ENCODE measurements around the gene CDIPT. TPM values are rescaled to one million over a fixed set of nuclear protein-coding genes. Genes with fewer than 3 reads are reported as not detected.

The CDIPT gene
- total and polyA plus RNA-seq, 2 donors from 2014 or later = 85.9 to 148 TPM

DNA sequence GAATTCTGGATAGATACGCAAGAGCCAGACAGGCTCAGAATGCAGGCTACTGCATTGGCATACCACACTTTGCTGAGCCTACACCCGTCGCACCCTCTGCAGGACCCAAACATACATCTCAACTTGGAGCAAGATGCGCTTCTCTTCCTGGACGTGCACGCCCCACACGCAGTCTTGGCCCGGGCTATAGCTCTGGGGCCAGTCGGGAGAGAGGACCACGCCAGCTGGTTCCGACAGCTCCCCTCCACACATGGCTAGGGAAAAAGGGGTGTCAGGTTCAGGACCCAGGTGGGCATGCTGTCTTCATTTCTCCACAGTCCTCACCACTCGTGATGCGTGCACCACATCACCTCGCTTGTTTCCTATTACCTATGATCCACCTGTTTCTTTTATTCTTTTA lies 15.1 kb upstream of the CDIPT start:
- TF ChIP-seq, protein P1, sequence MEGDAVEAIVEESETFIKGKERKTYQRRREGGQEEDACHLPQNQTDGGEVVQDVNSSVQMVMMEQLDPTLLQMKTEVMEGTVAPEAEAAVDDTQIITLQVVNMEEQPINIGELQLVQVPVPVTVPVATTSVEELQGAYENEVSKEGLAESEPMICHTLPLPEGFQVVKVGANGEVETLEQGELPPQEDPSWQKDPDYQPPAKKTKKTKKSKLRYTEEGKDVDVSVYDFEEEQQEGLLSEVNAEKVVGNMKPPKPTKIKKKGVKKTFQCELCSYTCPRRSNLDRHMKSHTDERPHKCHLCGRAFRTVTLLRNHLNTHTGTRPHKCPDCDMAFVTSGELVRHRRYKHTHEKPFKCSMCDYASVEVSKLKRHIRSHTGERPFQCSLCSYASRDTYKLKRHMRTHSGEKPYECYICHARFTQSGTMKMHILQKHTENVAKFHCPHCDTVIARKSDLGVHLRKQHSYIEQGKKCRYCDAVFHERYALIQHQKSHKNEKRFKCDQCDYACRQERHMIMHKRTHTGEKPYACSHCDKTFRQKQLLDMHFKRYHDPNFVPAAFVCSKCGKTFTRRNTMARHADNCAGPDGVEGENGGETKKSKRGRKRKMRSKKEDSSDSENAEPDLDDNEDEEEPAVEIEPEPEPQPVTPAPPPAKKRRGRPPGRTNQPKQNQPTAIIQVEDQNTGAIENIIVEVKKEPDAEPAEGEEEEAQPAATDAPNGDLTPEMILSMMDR (IDR thresholded peaks at IDR 0.05; ENCODE audit: borderline replicate concordance, extremely low read depth, insufficient read depth) = no peak
- Histone ChIP-seq H3K4me1 (ENCODE audit: control insufficient read depth in 2 of 3, insufficient read depth in 2 of 3, low read depth in 1 of 3, low read length in 3 of 3) (no peaks in the 10 kb centered on the region), H3K9ac (ENCODE audit: low read length in 3 of 3) (no peak overlapping the region), H3K4me3 (ENCODE audit: low read length in 3 of 3) (no peak overlapping the region), H3K36me3 (ENCODE audit: control insufficient read depth in 2 of 3, insufficient read depth in 3 of 3, low read length in 3 of 3) (no peaks in the 10 kb centered on the region), H3K27ac (ENCODE audit: low read depth in 2 of 2, low read length in 2 of 2) (no peak overlapping the region), H3K27me3 (ENCODE audit: control insufficient read depth, insufficient read depth, low read length) (peaks cover 8% of the 10 kb centered on the region), H3K9me3 (ENCODE audit: control insufficient read depth in 2 of 3, insufficient read depth in 1 of 3, low read length in 3 of 3) (no peaks in the 10 kb centered on the region)
- DNase-seq (no peak), FAIRE-seq (no peak)
- intact Hi-C loops (cut with DNase I) = no loop called here

DNA sequence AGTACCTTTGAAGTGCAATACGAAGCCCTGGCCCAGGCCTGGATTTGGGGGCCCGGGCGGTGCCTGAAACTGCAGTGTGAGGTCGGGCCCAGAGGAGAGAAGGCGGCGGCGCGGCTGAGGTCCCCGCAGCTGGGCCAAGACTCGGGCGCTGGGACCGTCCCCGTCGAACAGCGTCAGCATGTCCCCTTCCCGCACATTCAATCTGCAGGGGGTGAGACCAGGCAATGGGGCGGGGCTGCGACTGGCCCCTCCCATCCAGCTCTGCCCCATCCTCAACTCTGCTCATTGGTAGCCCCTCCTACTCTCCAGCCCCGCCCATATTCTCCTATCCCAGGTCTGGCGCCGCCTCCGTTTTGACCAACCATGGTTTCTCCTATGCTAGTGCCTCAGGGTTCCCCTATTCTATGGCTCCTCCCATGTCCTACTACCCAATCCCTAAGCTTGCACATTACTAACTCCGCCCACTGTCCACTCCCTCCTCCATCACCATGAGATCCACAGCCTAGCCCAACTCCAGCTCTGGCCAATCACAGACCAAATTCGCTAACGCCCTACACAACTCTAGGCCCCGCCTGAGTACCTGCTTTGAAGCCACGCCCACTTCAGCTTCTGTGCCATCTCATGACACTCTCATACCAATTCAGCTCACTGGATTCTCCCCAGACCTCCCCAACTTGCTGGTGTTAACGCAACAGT lies 14.4 kb upstream of the CDIPT start:
- DNase-seq = peak in 4 of 5 donors; percentile 39 to 72 (median 48)
- Histone ChIP-seq H3K9me3 (ENCODE audit: control insufficient read depth in 2 of 3, insufficient read depth in 1 of 3, low read length in 3 of 3) (no peaks in the 10 kb centered on the region), H3K4me3 (ENCODE audit: low read length in 3 of 3) (no peak overlapping the region), H3K36me3 (ENCODE audit: control insufficient read depth in 2 of 3, insufficient read depth in 3 of 3, low read length in 3 of 3) (no peaks in the 10 kb centered on the region), H3K4me1 (ENCODE audit: control insufficient read depth in 2 of 3, insufficient read depth in 2 of 3, low read depth in 1 of 3, low read length in 3 of 3) (no peaks in the 10 kb centered on the region), H3K27ac (ENCODE audit: low read depth in 2 of 2, low read length in 2 of 2) (no peak overlapping the region), H3K27me3 (ENCODE audit: control insufficient read depth, insufficient read depth, low read length) (peaks cover 8% of the 10 kb centered on the region), H3K9ac (ENCODE audit: low read length in 3 of 3) (no peak overlapping the region)
- no peak for FAIRE-seq
- TF ChIP-seq, protein P1 (IDR thresholded peaks at IDR 0.05; ENCODE audit: borderline replicate concordance, extremely low read depth, insufficient read depth) = no peak
- intact Hi-C loops (cut with DNase I) = no loop called here

DNA sequence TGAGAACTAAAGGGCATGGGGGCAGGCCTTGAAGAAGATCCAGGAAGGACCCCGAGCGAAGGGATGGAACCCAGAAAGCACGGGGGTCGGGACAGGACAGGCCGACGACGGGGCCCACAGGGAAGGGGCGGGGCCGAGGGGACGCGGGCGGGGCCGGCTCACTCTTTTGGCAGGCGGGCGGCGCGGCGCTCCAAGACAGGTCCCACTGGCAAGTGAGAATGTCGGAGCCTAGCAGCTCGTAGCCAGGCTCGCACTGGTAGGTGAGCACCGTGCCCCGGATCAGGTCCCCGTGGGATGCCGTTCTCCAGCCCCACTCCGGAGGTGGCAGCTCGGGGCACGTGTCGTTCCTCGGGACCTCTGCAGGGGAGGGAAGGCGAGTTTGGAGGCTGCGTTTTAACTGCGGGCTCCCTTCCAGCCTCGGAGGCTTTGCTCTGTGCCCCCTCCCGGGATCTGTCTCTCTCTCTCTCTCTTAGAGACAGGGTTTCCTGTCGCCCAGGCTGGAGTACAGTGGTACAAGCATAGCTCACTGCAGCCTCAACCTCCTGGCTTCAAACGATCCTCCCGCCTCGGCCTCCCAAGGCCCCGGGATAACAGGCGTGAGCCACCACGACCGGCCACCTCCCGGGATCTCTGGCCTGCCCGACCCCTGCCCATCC lies 13.7 kb upstream of the CDIPT start:
- TF ChIP-seq, protein P1 (IDR thresholded peaks at IDR 0.05; ENCODE audit: borderline replicate concordance, extremely low read depth, insufficient read depth) = no peak
- H3K4me3 ChIP-seq (ENCODE audit: low read length in 3 of 3) = no peak overlapping the region
- FAIRE-seq (no peak), DNase-seq (no peak)
- no peaks in the 10 kb centered on the region for H3K9me3 ChIP-seq (ENCODE audit: control insufficient read depth in 2 of 3, insufficient read depth in 1 of 3, low read length in 3 of 3)
- intact Hi-C loops (cut with DNase I) = no loop called here
- no peaks in the 10 kb centered on the region for H3K4me1 ChIP-seq (ENCODE audit: control insufficient read depth in 2 of 3, insufficient read depth in 2 of 3, low read depth in 1 of 3, low read length in 3 of 3)
- H3K27ac ChIP-seq (ENCODE audit: low read depth in 2 of 2, low read length in 2 of 2) = no peak overlapping the region
- peaks cover 8% of the 10 kb centered on the region for H3K27me3 ChIP-seq (ENCODE audit: control insufficient read depth, insufficient read depth, low read length)
- H3K9ac ChIP-seq (ENCODE audit: low read length in 3 of 3) = no peak overlapping the region
- no peaks in the 10 kb centered on the region for H3K36me3 ChIP-seq (ENCODE audit: control insufficient read depth in 2 of 3, insufficient read depth in 3 of 3, low read length in 3 of 3)

All from kidney (tissue), 14 donors.